Measurements from ENCODE around the gene TAOK1.

GRCh38 chr17:29563816-29564215, 173.7 kb downstream of the TAOK1 start:
- TF ChIP-seq GATA2 (IDR thresholded peaks at IDR 0.05; ENCODE audit: low read depth, low read length) (no peak), GATA3 (IDR thresholded peaks at IDR 0.05; ENCODE audit: low read depth, low read length) (no peak)

All from SH-SY5Y (cell line).